HG02623 (cell line): ENCODE data around the gene ADAMTSL2.
"Not testable (repeated sequence)": the region's sequence is repeated elsewhere in the genome, so short reads cannot be mapped to it uniquely, and the experiment has no call there.

Experiments used
- ATAC-seq: cut with Tn5 transposase; IDR thresholded peaks from one replicate; pipeline ENCODE4 v1.9.1; 2021; ENCODE audit warnings: moderate library complexity; ENCODE audit not compliant: unreplicated experiment

Gene ADAMTSL2

DNA sequence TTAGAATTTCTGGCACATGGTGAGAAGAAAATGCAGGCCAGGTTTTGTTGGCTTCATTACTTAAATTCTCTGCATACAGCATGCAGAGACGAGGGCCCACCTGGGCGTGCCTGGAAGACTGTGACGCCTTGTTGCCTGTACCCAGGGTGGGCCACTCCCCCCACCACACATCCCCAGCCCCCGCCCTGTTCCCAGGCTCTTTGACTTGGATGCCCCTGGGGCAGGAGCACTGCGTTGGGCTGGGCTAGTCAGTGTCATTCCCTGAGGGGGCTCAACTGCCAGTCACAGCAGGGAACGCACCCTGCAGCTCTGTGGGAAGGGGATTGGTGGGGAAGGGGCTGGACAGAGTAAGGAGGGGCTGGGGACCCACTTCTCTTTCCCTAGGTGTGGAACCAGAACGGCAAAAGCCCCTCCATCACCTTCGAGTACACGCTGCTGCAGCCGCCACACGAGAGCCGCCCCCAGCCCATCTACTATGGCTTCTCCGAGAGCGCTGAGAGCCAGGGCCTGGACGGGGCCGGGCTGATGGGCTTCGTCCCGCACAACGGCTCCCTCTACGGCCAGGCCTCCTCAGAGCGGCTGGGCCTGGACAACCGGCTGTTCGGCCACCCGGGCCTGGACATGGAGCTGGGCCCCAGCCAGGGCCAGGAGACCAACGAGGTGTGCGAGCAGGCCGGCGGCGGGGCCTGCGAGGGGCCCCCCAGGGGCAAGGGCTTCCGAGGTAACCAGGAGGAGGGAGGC lies 19.6 kb downstream of the ADAMTSL2 start:
- ATAC-seq = no peak

GRCh38 chr9:133554729-133555128 lies 20.2 kb downstream of the ADAMTSL2 start:
- ATAC-seq = no peak

DNA sequence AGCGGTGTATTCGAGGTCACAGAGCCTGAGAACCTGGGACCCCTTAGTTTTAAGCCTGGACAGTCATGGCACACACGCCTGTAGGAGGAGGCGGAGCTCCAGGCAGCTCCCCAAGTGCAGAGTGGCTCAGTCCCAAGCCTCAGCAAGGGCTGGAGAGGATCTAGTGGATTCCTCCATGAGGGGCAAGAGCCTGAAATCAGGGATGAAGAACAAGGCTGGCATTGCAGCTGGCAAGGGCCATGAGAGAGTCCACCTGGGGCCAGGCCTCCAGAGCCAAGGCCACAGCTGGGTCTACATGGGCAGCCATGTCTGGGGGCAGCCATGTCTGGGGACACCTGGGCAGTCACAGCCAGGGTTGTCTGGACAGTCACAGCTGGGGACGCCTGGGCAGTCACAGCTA lies 21.9 kb downstream of the ADAMTSL2 start:
- ATAC-seq = no peak

- ATAC-seq = no peak
Observed at GRCh38 chr9:133557581-133557980, 23.1 kb downstream of the ADAMTSL2 start.

- no peak for ATAC-seq
Observed at GRCh38 chr9:133558191-133559126, 24.0 kb downstream of the ADAMTSL2 start.

- ATAC-seq = no peak
Observed at GRCh38 chr9:133560311-133560710, 25.8 kb downstream of the ADAMTSL2 start.

GRCh38 chr9:133560944-133561343 lies 26.4 kb downstream of the ADAMTSL2 start:
- no peak for ATAC-seq

- no peak for ATAC-seq
Observed at GRCh38 chr9:133561976-133562554, 27.6 kb downstream of the ADAMTSL2 start.

DNA sequence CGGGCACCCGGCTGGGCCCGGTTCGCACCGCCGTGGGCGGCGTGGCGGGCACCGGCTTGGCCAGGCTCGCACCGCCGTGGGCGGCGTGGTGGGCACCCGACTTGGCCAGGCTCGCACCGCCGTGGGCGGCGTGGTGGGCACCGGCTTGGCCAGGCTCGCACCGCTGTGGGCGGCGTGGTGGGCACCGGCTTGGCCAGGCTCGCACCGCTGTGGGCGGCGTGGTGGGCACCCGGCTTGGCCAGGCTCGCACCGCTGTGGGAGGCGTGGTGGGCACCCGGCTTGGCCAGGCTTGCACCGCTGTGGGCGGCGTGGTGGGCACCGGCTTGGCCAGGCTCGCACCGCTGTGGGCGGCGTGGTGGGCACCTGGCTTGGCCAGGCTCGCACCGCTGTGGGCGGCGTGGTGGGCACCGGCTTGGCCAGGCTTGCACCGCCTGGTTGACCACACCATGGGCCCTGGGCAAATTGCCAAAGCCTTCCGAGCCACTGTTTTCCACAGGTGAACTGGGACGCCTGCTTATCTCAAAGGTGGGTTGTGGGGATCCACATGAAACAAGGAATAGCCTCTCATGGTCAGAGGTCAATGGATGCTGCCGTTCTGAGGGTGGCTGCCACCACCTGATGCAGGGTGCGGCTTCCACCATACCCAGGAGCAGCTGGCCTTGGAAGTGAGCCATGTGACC lies 28.2 kb downstream of the ADAMTSL2 start:
- no peak for ATAC-seq

DNA sequence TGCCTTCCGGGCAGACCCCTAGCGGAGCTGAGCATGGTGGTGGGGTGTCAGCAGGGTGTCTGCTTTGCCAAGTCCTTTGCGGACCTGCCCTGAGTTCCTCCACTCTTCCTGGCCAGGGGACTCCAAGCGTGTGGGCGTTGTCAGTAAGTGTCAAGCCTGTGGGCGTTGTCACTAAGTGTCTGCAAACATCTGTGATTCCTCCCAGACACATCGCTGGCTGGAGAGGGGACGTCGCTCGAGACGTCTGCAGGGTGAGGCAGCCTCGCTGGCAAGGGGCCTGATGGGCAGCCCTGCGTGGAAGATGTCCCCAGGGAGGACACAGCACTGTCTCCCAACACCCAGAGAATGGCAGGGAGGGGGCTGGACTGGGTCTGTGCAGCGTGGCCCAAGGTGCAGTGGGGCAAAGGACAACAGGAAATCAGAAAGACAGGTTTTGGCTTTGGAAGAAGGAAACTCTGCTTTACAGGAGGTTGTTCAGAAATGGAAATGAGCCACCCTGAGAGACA lies 28.8 kb downstream of the ADAMTSL2 start:
- ATAC-seq = no peak

DNA sequence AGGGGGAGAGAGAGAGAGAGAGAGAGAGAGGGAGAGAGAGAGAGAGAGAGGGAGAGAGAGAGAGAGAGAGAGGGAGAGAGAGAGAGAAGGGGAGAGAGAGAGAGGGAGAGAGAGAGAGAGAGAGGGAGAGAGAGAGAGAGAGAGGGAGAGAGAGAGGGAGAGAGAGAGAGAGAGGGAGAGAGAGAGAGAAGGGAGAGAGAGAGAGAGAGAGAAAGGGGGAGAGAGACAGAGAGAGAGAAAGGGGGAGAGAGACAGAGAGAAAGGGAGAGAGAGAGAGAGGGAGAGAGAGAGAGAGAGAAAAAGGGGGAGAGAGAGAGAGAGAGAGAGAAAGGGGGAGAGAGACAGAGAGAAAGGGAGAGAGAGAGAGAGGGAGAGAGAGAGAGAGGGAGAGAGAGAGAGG lies 29.3 kb downstream of the ADAMTSL2 start:
- ATAC-seq = not testable (repeated sequence)

DNA sequence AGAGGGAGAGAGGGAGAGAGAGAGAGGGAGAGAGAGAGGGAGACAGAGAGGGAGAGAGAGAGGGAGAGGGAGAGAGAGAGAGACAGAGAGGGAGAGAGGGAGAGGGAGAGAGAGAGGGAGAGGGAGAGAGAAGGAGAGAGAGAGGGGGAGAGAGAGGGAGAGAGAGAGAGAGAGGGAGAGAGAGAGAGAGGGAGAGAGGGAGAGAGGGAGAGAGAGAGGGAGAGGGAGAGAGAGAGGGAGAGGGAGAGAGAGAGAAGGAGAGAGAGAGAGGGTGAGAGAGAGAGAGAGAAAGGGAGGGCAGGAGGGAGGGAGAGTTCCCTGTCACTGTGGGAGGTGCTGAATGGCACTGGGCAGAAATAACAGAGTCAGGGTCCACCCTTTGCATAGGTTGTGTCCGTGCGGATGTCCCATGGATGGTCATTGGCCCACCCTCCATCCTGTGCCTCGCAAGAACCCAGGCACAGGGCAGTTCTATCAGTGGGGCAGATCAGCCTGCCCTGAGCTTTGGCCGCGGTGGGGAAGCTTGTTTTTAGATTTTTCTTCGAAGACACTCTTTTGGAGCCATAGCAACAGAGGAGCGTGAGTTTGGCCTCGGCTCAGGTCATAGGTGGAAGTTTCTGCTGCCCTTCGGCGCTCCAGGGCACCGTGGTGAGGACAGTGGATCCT lies 30.1 kb downstream of the ADAMTSL2 start:
- no peak for ATAC-seq

- ATAC-seq = no peak
Observed at GRCh38 chr9:133566382-133566781, 31.9 kb downstream of the ADAMTSL2 start.

- ATAC-seq = no peak
Observed at GRCh38 chr9:133566817-133567216, 32.3 kb downstream of the ADAMTSL2 start.

- no peak for ATAC-seq
Observed at GRCh38 chr9:133568186-133568585, 33.7 kb downstream of the ADAMTSL2 start.

GRCh38 chr9:133569121-133569785 lies 34.7 kb downstream of the ADAMTSL2 start:
- no peak for ATAC-seq

DNA sequence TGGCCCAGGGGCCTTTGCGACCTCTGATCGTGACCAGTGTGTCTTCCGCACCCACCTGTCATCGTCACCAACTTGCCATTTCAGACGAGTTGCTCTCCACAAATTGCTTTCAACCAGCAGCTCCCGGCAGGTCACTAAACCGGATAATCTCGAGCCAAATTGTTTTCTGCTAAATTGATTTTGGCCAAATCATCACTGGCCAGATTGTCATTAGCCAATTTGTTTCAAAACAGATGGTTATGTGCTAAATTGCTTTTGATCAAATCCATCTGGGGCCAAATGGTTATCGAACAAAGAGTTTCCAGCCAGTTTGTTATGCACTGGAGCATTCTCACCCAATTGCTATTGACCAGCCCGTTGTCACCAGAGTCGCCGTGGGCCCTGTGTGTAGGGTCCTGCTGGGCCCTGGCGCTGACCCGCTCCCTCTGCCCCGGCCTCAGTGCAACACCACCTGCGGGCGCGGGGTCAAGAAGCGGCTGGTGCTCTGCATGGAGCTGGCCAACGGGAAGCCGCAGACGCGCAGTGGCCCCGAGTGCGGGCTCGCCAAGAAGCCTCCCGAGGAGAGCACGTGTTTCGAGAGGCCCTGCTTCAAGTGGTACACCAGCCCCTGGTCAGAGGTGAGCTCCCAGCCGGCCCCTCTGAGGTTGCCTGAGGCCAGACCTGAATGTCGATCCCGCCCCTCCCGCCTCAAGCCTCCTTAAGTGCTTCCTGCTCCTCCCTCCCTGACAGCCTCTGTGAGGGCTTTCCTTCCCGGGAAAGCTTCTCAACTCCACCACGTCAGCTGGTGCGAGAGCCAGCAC lies 35.6 kb downstream of the ADAMTSL2 start:
- no peak for ATAC-seq

GRCh38 chr9:133570691-133571080 lies 36.2 kb downstream of the ADAMTSL2 start:
- ATAC-seq = no peak

- no peak for ATAC-seq
Observed at GRCh38 chr9:133571391-133571890, 36.9 kb downstream of the ADAMTSL2 start.
